Tibial nerve (tissue), 4 donors: ENCODE data around the gene OR1D5.

Experiments
- EP300 ChIP-seq, 2 donors: sonication (generic); formaldehyde crosslinking; IDR thresholded peaks; one replicate each; pipeline ENCODE4 v1.6.1; 2017; ENCODE audit warnings: antibody characterized with exemption in 2 of 2, mild to moderate bottlenecking in 1 of 2
- POLR2A ChIP-seq, 2 donors: fragments of 450-650 bp; IDR thresholded peaks; one replicate each; pipeline ENCODE4 v1.6.1; 2017; ENCODE audit warnings: antibody characterized with exemption in 2 of 2, mild to moderate bottlenecking in 2 of 2, moderate library complexity in 2 of 2
- TF ChIP-seq, protein P1 (sequence below), 5 experiments: fragments of 200-600 bp in 3 of 5; fragments of 450-650 bp in 2 of 5; sonication (generic) in 3 of 5; IDR thresholded peaks; one replicate each; pipeline ENCODE4 v1.5.1; 2016 to 2019; ENCODE audit warnings: antibody characterized with exemption in 5 of 5, mild to moderate bottlenecking in 3 of 5, moderate library complexity in 2 of 5

DNA sequence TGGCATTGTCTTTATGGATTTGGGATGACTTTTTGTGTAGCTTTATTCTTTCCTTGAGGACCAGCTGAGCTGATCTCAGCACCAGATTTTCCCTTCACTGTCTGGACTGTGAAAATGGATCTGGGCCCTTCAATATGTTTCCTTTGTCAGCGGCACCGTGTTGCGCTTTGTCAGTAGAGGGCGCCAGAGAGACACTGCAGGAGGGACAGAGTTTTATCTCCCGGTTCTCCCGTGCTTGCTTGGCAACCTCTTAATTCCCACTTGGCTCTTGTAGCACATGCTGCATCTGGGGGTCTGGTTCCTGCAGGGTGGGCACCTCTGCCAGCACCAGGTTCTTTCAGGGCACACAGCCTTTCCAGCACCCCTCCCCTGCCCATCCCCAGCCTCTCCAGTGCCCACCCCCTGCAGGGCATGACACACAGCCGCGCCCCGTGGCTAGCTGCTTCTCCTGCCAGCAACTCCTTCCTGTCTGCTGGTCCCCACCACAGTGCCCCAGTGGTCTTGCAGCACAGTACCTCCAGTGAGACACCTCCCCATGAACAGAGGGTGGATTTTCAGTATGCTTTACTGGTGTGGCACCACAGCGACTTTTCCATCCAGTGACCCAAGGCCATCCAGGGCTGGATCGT is 19.6 kb downstream of the OR1D5 start:
- TF ChIP-seq, protein P1, sequence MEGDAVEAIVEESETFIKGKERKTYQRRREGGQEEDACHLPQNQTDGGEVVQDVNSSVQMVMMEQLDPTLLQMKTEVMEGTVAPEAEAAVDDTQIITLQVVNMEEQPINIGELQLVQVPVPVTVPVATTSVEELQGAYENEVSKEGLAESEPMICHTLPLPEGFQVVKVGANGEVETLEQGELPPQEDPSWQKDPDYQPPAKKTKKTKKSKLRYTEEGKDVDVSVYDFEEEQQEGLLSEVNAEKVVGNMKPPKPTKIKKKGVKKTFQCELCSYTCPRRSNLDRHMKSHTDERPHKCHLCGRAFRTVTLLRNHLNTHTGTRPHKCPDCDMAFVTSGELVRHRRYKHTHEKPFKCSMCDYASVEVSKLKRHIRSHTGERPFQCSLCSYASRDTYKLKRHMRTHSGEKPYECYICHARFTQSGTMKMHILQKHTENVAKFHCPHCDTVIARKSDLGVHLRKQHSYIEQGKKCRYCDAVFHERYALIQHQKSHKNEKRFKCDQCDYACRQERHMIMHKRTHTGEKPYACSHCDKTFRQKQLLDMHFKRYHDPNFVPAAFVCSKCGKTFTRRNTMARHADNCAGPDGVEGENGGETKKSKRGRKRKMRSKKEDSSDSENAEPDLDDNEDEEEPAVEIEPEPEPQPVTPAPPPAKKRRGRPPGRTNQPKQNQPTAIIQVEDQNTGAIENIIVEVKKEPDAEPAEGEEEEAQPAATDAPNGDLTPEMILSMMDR (IDR thresholded peaks at IDR 0.05): no peak
- TF ChIP-seq POLR2A (IDR thresholded peaks at IDR 0.05) (no peak), EP300 (IDR thresholded peaks at IDR 0.05) (no peak)
